HEK293 (cell line): Measurements from ENCODE around the gene GRN.

ENCODE experiments used
- ATF2 ChIP-seq: fragments of 450-650 bp; formaldehyde crosslinking; IDR thresholded peaks from 2 replicates; pipeline ENCODE4 v1.5.1; 2016; ENCODE audit warnings: missing biosample characterization, missing genetic modification characterization, low read depth
- CTCF ChIP-seq: fragments of 450-650 bp; formaldehyde crosslinking; IDR thresholded peaks from 2 replicates; pipeline ENCODE4 v1.5.1; 2016; ENCODE audit warnings: missing biosample characterization, missing genetic modification characterization
- KLF17 ChIP-seq: fragments of 450-650 bp; formaldehyde crosslinking; IDR thresholded peaks from 2 replicates; pipeline ENCODE4 v1.5.1; 2016; ENCODE audit warnings: missing biosample characterization, missing genetic modification characterization
- PRDM10 ChIP-seq: fragments of 450-650 bp; formaldehyde crosslinking; IDR thresholded peaks from 2 replicates; pipeline ENCODE4 v1.5.1; 2016; ENCODE audit warnings: missing biosample characterization, missing genetic modification characterization
- TCF7L2 ChIP-seq: IDR thresholded peaks from 2 replicates; pipeline ENCODE4 v1.6.1; 2011; ENCODE audit warnings: low read depth, mild to moderate bottlenecking, inconsistent platforms, low read length, moderate library complexity, borderline replicate concordance
- YY1 ChIP-seq: fragments of 450-650 bp; formaldehyde crosslinking; IDR thresholded peaks from 2 replicates; pipeline ENCODE4 v1.5.1; 2018; ENCODE audit warnings: missing biosample characterization, missing genetic modification characterization
- ZFP41 ChIP-seq: fragments of 450-650 bp; formaldehyde crosslinking; IDR thresholded peaks from 2 replicates; pipeline ENCODE4 v1.5.1; 2016; ENCODE audit warnings: missing biosample characterization, missing genetic modification characterization, borderline replicate concordance
- ZNF175 ChIP-seq: fragments of 450-650 bp; formaldehyde crosslinking; IDR thresholded peaks from 2 replicates; pipeline ENCODE4 v1.5.1; 2016; ENCODE audit warnings: missing biosample characterization, missing genetic modification characterization
- ZNF335 ChIP-seq: fragments of 450-650 bp; formaldehyde crosslinking; conservative IDR thresholded peaks from 2 replicates; pipeline ENCODE4 v1.5.1; 2016; ENCODE audit warnings: missing biosample characterization, missing genetic modification characterization
- ZNF366 ChIP-seq: fragments of 450-650 bp; formaldehyde crosslinking; conservative IDR thresholded peaks from 2 replicates; pipeline ENCODE4 v1.5.1; 2016; ENCODE audit warnings: missing biosample characterization, missing genetic modification characterization
- ZNF558 ChIP-seq: fragments of 450-650 bp; formaldehyde crosslinking; IDR thresholded peaks from 2 replicates; pipeline ENCODE4 v1.5.1; 2016; ENCODE audit warnings: missing biosample characterization, missing genetic modification characterization

- no peak for TF ChIP-seq PRDM10 (tag by site-specific recombination)
- no peak for TF ChIP-seq ZFP41
- TF ChIP-seq YY1 (tag by site-specific recombination), result no peak
- no peak for TF ChIP-seq TCF7L2
- TF ChIP-seq CTCF (tag by site-specific recombination), result no peak
- TF ChIP-seq ZNF366 (tag by site-specific recombination), result no peak
- no peak for TF ChIP-seq ATF2 (tag by site-specific recombination)
- no peak for TF ChIP-seq ZNF335 (tag by site-specific recombination)
- TF ChIP-seq ZNF558, result no peak
- TF ChIP-seq KLF17 (tag by site-specific recombination), result no peak
- TF ChIP-seq ZNF175 (tag by site-specific recombination), result no peak
Observed at GRCh38 chr17:44378171-44378705, 33.1 kb downstream of the GRN start.
